Kidney epithelial cell (primary cell): Measurements from ENCODE around the gene GPR85. TPM values are rescaled to one million over a fixed set of nuclear protein-coding genes. Genes with fewer than 3 reads are reported as not detected.
A peak's percentile ranks its signal among the peaks of the same experiment; 100 is the strongest.

Source experiments
- DNase-seq: peaks from one replicate; pipeline ENCODE4 v3.0.0-alpha.2; 2010; ENCODE audit warnings: low read depth
- H3K27me3 ChIP-seq: 2 replicates; pipeline ENCODE4 v1.6.0; 2011; ENCODE audit warnings: low read length; ENCODE audit not compliant: control insufficient read depth, insufficient read depth
- H3K36me3 ChIP-seq: 2 replicates; pipeline ENCODE4 v1.5.1; 2011; ENCODE audit warnings: low read length; ENCODE audit not compliant: control insufficient read depth, insufficient read depth
- H3K4me3 ChIP-seq: 2 replicates; pipeline ENCODE4 v1.5.1; 2011; ENCODE audit warnings: low read depth, mild to moderate bottlenecking, control low read depth, low read length
- CTCF ChIP-seq: IDR thresholded peaks from 2 replicates; pipeline ENCODE4 v1.5.1; 2011; ENCODE audit warnings: mild to moderate bottlenecking, moderate library complexity, low read length, control low read depth, inconsistent platforms; ENCODE audit not compliant: insufficient read depth, poor library complexity, severe bottlenecking
- total RNA-seq: library from RNA; depleted of rRNA; stranded (reverse); fragments of >200 nt; gene quantifications from 2 replicates; pipeline ENCODE4 v1.2.3, GENCODE V29; 2015

The GPR85 gene
- total RNA-seq, 1 donor from 2014 or later, result 0.42 TPM

- peak; percentile 50 for DNase-seq
- no peak for TF ChIP-seq CTCF
- Histone ChIP-seq H3K4me3 (no peak overlapping the region), H3K27me3 (no peaks in the 10 kb centered on the region), H3K36me3 (no peaks in the 10 kb centered on the region)
These were observed 13.5 kb upstream of the GPR85 start for GRCh38 chr7:113100121-113100603.

- no peak for DNase-seq
- no peaks in the 10 kb centered on the region for H3K36me3 ChIP-seq
- no peak for TF ChIP-seq CTCF
- H3K4me3 ChIP-seq, result no peak overlapping the region
- no peaks in the 10 kb centered on the region for H3K27me3 ChIP-seq
These were observed 12.8 kb upstream of the GPR85 start for GRCh38 chr7:113099284-113099919.

- H3K36me3 ChIP-seq, result no peaks in the 10 kb centered on the region
- no peak for TF ChIP-seq CTCF
- DNase-seq, result no peak
- no peak overlapping the region for H3K4me3 ChIP-seq
- H3K27me3 ChIP-seq, result no peaks in the 10 kb centered on the region
These were observed 8.1 kb upstream of the GPR85 start for GRCh38 chr7:113094517-113095249.

GRCh38 chr7:113093561-113093960 is 6.9 kb upstream of the GPR85 start:
- DNase-seq, result no peak
- Histone ChIP-seq H3K27me3 (no peaks in the 10 kb centered on the region), H3K36me3 (no peaks in the 10 kb centered on the region), H3K4me3 (no peak overlapping the region)
- TF ChIP-seq CTCF, result no peak

- Histone ChIP-seq H3K4me3 (no peak overlapping the region), H3K36me3 (no peaks in the 10 kb centered on the region), H3K27me3 (no peaks in the 10 kb centered on the region)
- no peak for TF ChIP-seq CTCF
- no peak for DNase-seq
These were observed 6.1 kb upstream of the GPR85 start for GRCh38 chr7:113092762-113093161.
